C4-2B (cell line): Measurements from ENCODE around the gene SOS1.
"Not testable (repeated sequence)": the region's sequence is repeated elsewhere in the genome, so short reads cannot be mapped to it uniquely, and the experiment has no call there.

Experiments used
- H3K27ac ChIP-seq: fragments of 450-650 bp; 2 replicates; pipeline ENCODE4 v1.5.1; 2017
- CTCF ChIP-seq: fragments of 450-650 bp; conservative IDR thresholded peaks from 2 replicates; pipeline ENCODE4 v1.5.1; 2017; ENCODE audit warnings: mild to moderate bottlenecking
- ZFX ChIP-seq: fragments of 450-650 bp; IDR thresholded peaks from 2 replicates; pipeline ENCODE4 v1.6.1; 2017

Gene SOS1

GRCh38 chr2:38947241-38948239 is 173.3 kb downstream of the SOS1 start:
- TF ChIP-seq CTCF (peak; percentile 72), ZFX (no peak)

DNA sequence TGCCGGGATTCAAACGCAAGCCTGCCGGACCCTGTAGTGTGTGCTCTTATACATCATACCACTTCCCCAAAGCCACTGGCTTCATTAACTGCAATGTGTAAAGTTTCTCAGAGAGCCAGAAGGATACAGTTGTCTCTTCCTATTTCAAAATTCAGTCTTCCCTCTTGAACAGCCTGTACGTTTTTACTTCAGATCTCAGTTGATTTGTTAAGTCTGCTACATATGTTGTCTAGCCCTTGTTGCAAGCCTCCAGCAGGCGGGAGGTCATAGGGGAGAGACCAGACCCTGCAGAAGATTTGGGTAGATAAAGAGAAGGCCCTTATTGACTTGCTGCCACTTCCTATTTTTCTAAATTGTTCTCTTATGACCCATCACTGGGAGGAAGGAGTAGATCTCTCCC is 174.9 kb downstream of the SOS1 start:
- no peak overlapping the region for H3K27ac ChIP-seq
- no peak for TF ChIP-seq CTCF
- no peak for TF ChIP-seq ZFX

More at GRCh38 chr2:38947241-38948239, 173.3 kb downstream of the SOS1 start:
- no peak overlapping the region for H3K27ac ChIP-seq

DNA sequence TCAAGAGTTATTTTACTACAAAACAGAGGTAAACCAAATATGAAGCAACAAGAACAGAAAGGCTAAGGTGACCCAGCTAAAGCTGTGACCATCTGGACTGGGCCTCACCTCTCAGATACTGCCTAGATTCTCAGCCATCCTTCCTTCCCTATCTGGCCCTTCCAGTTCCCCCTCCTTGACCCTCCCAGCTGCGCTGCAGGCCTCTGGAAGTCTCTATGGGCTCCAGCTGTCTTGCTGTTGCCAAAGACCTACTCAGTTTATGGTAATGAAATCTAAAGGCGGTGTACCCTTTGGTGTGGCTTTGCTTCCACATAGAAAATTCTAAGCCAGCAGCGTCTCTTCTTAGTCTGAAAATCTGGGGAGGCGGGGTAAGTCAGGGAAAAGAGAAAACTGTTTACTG is 175.5 kb downstream of the SOS1 start:
- H3K27ac ChIP-seq = no peak overlapping the region
- TF ChIP-seq ZFX = no peak
- TF ChIP-seq CTCF = no peak

DNA sequence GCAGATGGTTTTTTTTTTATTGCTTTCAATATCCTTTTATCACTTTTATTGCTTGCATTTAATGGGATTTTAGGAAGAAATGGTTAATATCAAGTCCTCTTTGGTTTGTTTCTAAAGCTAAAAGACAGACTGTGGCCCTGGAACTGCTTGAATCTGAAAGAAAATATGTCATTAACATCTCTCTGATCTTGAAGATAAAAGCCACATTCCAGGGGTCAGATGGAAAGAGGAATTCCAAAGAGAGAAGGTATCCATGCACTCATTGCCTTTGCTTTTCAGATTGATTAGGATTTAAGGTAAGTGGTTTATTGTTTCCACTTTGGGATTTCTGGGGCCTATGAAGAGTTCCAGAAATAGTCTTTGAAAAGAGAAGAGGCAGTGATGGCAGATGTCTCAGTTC is 177.1 kb downstream of the SOS1 start:
- no peak for TF ChIP-seq CTCF
- no peak for TF ChIP-seq ZFX
- H3K27ac ChIP-seq = no peak overlapping the region

GRCh38 chr2:38940746-38941145 is 180.1 kb downstream of the SOS1 start:
- no peak overlapping the region for H3K27ac ChIP-seq
- TF ChIP-seq CTCF = no peak
- TF ChIP-seq ZFX = no peak

DNA sequence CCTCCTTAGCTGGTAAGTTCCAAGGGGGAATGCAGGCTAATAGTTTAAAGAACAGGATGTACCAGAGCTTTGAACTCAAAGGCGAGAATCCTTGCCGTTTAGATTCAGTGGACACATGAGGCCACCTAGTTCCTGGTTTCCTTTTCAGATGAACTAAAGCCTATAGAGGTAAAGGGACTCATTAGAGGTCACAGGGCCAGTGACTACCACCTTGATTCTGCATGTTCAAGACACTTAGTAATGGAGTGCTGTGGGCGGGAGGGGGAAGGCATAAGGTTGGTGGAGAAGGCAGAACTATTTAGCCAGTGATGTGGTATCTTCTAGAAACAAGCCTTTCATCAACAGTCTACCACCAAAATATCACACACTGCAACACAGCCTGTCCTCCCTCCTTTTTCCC is 183.3 kb downstream of the SOS1 start:
- no peak overlapping the region for H3K27ac ChIP-seq
- TF ChIP-seq ZFX (no peak), CTCF (no peak)

GRCh38 chr2:38936516-38936915 is 184.3 kb downstream of the SOS1 start:
- not testable (repeated sequence) for H3K27ac ChIP-seq
